OCI-LY1 (cell line): Measurements from ENCODE around the gene RP9.

Experiments used
- H2AFZ ChIP-seq: fragments of 200-600 bp; sonication (generic), shearing (Covaris generic); 2 replicates; pipeline ENCODE4 v1.6.0; 2014; ENCODE audit warnings: antibody characterized with exemption, mild to moderate bottlenecking, low read length
- H3F3A ChIP-seq: fragments of 200-600 bp; sonication (generic), shearing (Covaris generic); 2 replicates; pipeline ENCODE4 v1.6.0; 2014; ENCODE audit warnings: mild to moderate bottlenecking, antibody characterized with exemption, low read length, moderate library complexity; ENCODE audit not compliant: insufficient read depth
- H3K27ac ChIP-seq: fragments of 200-600 bp; sonication (generic); 2 replicates; pipeline ENCODE4 v1.5.1; 2014; ENCODE audit warnings: low read length, mixed run types, mild to moderate bottlenecking, low read depth; ENCODE audit not compliant: poor library complexity, severe bottlenecking
- H3K27me3 ChIP-seq: fragments of 200-600 bp; sonication (generic); 2 replicates; pipeline ENCODE4 v1.6.0; 2014; ENCODE audit warnings: antibody characterized with exemption, mild to moderate bottlenecking, low read length, moderate library complexity; ENCODE audit not compliant: insufficient read depth
- H3K36me3 ChIP-seq: fragments of 200-600 bp; sonication (generic); 2 replicates; pipeline ENCODE4 v1.6.1; 2014; ENCODE audit warnings: mild to moderate bottlenecking, antibody characterized with exemption, low read length, moderate library complexity, mixed read lengths; ENCODE audit not compliant: insufficient read depth
- H3K4me1 ChIP-seq: fragments of 200-600 bp; sonication (generic); 2 replicates; pipeline ENCODE4 v1.5.1; 2014; ENCODE audit warnings: mild to moderate bottlenecking, low read length, moderate library complexity; ENCODE audit not compliant: insufficient read depth, severe bottlenecking
- H3K4me2 ChIP-seq: fragments of 200-600 bp; sonication (generic), shearing (Covaris generic); 2 replicates; pipeline ENCODE4 v1.6.1; 2014; ENCODE audit warnings: low read length
- H3K4me3 ChIP-seq: fragments of 200-600 bp; sonication (generic); 2 replicates; pipeline ENCODE4 v1.5.1; 2014; ENCODE audit warnings: low read length, low read depth, mild to moderate bottlenecking, mixed read lengths; ENCODE audit not compliant: poor library complexity, severe bottlenecking
- H3K79me2 ChIP-seq: fragments of 200-600 bp; shearing (Covaris generic); 2 replicates; pipeline ENCODE4 v1.6.1; 2016; ENCODE audit warnings: mixed run types, low read length, mixed read lengths; ENCODE audit not compliant: insufficient read depth
- H3K9ac ChIP-seq: fragments of 200-600 bp; sonication (generic), shearing (Covaris generic); 2 replicates; pipeline ENCODE4 v1.6.1; 2014; ENCODE audit warnings: mild to moderate bottlenecking, low read length, mixed read lengths
- H3K9me2 ChIP-seq: fragments of 200-600 bp; sonication (generic), shearing (Covaris generic); 2 replicates; pipeline ENCODE4 v1.6.1; 2014; ENCODE audit warnings: low read depth, mild to moderate bottlenecking, low read length, mixed read lengths
- H3K9me3 ChIP-seq: fragments of 200-600 bp; shearing (Covaris generic); 2 replicates; pipeline ENCODE4 v1.6.1; 2014; ENCODE audit warnings: low read length, mixed read lengths
- H4K20me1 ChIP-seq: fragments of 200-600 bp; sonication (generic), shearing (Covaris generic); 2 replicates; pipeline ENCODE4 v1.6.0; 2016; ENCODE audit warnings: mild to moderate bottlenecking, low read length; ENCODE audit not compliant: insufficient read depth
- CTCF ChIP-seq: fragments of 200-600 bp; sonication (generic), shearing (Covaris generic); IDR thresholded peaks from 2 replicates; pipeline ENCODE4 v1.5.1; 2017; ENCODE audit warnings: mild to moderate bottlenecking, antibody characterized with exemption, low read length, moderate library complexity, mixed read lengths
- EZH2 ChIP-seq: fragments of 200-600 bp; sonication (generic), shearing (Covaris generic); IDR thresholded peaks from 2 replicates; pipeline ENCODE4 v1.8.0; 2017; ENCODE audit warnings: borderline replicate concordance, mixed run types, mild to moderate bottlenecking, antibody characterized with exemption, low read length, moderate library complexity, mixed read lengths

RP9 gene

GRCh38 chr7:33070831-33071230 lies 38.4 kb downstream of the RP9 start:
- Histone ChIP-seq H3K4me3 (no peak overlapping the region), H2AFZ (no peak overlapping the region), H3K27me3 (no peaks in the 10 kb centered on the region; the same call in 1 of the 2 replicates), H3F3A (no peaks in the 10 kb centered on the region), H3K79me2 (no peaks in the 10 kb centered on the region), H3K9me2 (no peaks in the 10 kb centered on the region), H3K9ac (no peak overlapping the region), H4K20me1 (no peaks in the 10 kb centered on the region), H3K36me3 (no peaks in the 10 kb centered on the region), H3K27ac (no peak overlapping the region), H3K4me2 (no peak overlapping the region), H3K4me1 (peaks cover 3% of the 10 kb centered on the region), H3K9me3 (peaks cover 32% of the 10 kb centered on the region)
- TF ChIP-seq CTCF (no peak), EZH2 (no peak)

GRCh38 chr7:33070277-33070676 lies 38.9 kb downstream of the RP9 start:
- Histone ChIP-seq H3K27ac (no peak overlapping the region), H3K4me3 (no peak overlapping the region), H3K4me2 (no peak overlapping the region), H3K36me3 (no peaks in the 10 kb centered on the region), H3K9me2 (no peaks in the 10 kb centered on the region), H3K4me1 (peaks cover 3% of the 10 kb centered on the region), H3K9ac (no peak overlapping the region), H3F3A (no peaks in the 10 kb centered on the region), H2AFZ (no peak overlapping the region), H4K20me1 (no peaks in the 10 kb centered on the region), H3K79me2 (no peaks in the 10 kb centered on the region), H3K9me3 (peaks cover 34% of the 10 kb centered on the region), H3K27me3 (no peaks in the 10 kb centered on the region; the same call in 1 of the 2 replicates)
- TF ChIP-seq CTCF (no peak), EZH2 (no peak)

GRCh38 chr7:33067921-33068320 lies 41.3 kb downstream of the RP9 start:
- TF ChIP-seq EZH2 = no peak
- no peak for TF ChIP-seq CTCF
- H3K9me3 ChIP-seq = peaks cover 34% of the 10 kb centered on the region
- H3K36me3 ChIP-seq = no peaks in the 10 kb centered on the region
- H3F3A ChIP-seq = no peaks in the 10 kb centered on the region
- peaks cover 11% of the 10 kb centered on the region for H3K4me1 ChIP-seq
- no peaks in the 10 kb centered on the region for H3K79me2 ChIP-seq
- H3K9me2 ChIP-seq = no peaks in the 10 kb centered on the region
- no peaks in the 10 kb centered on the region for H4K20me1 ChIP-seq
- H2AFZ ChIP-seq = no peak overlapping the region
- no peak overlapping the region for H3K4me3 ChIP-seq
- H3K9ac ChIP-seq = no peak overlapping the region
- H3K4me2 ChIP-seq = no peak overlapping the region
- no peak overlapping the region for H3K27ac ChIP-seq
- H3K27me3 ChIP-seq = no peaks in the 10 kb centered on the region; the same call in 1 of the 2 replicates
